A172 (cell line): ENCODE results near the gene TXNRD3. TPM values are rescaled to one million over a fixed set of nuclear protein-coding genes. Genes with fewer than 3 reads are reported as not detected.

ENCODE experiments used
- DNase-seq: peaks from one replicate; pipeline ENCODE4 v3.0.0-alpha.2; 2015; ENCODE audit warnings: low spot score
- total RNA-seq: library from RNA; depleted of rRNA; stranded (reverse); fragments of >200 nt; shearing (Covaris generic); gene quantifications from 2 replicates; pipeline ENCODE4 v1.2.3, GENCODE V29; 2014; rRNA removed

TXNRD3 gene
- 16.2 and 22.3 TPM in 2 replicates for total RNA-seq

- DNase-seq: peak; percentile 53
Measured at GRCh38 chr3:126654571-126655383, at the start of gene TXNRD3. Gene TXNRD3, minus strand, starts transcription at chr3:126655124.

GRCh38 chr3:126703512-126704493 lies 48.9 kb upstream of the TXNRD3 start, which contains the start of gene CHCHD6:
Gene CHCHD6, plus strand, starts transcription at chr3:126704240. Its CDS starts 73 bp downstream, at chr3:126704313.
- peak; percentile 95 for DNase-seq

- DNase-seq: no peak
Measured at GRCh38 chr3:126699011-126699410, 44.1 kb upstream of the TXNRD3 start.

GRCh38 chr3:126696701-126697267 lies 41.9 kb upstream of the TXNRD3 start:
- no peak for DNase-seq

DNA sequence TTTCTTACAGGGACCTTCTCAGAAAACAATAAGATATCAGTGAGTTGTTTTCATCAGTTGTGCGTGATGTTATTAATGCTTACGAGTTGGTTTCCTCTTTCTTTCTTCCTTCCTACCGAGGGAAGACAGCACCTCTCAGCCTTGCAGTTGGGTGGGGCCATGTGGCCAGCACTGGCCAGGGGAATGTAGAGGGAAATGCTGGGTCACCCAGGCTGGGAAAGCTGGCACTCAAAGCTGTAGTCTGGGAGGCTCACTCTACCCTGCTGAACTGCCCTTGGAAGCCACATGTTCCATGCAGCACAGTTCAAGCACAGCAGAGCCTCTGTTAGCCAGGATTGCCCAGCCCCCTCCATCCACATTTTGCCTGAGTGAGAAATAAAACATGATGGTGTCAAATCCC lies 39.0 kb upstream of the TXNRD3 start:
- no peak for DNase-seq

DNA sequence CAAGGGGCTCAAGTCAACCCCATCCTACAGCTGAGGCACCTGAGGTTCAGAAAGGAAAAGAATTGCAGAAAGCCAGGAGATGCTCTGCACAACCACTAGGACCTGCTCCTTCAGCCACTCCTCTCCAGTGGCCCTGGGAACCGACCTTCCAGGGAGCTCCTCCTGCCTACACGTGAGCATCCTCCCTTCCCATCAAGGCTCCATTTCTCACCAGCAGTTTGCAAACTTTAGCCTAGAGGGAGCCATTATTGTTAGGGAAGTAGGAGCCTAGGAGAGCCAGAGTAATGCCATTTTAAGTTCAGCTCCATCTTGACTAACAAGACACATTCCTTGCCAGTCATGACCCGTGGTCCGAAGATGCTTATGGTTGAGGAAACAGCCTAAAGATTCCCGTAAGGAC lies 37.9 kb upstream of the TXNRD3 start:
- no peak for DNase-seq

- no peak for DNase-seq
Measured at GRCh38 chr3:126691765-126692164, 36.8 kb upstream of the TXNRD3 start.

DNA sequence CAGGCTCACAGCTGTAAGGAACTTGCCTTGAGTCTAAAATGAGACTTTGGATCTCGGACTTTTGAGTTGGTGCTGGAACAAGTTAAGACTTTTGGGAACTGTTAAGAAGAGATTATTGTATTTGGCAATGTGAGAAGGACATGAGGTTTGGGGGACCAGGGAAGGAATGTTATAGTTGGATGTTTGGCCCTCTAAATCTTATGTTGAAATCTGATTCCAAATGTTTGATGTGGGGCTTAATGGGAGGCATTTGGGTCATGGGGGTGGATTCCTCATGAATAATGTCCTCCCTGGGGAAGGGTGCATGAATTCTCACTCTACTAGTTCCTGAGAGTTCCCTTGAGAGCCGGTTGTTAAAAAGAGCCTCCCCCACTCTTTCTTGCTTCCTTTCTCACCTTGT lies 30.6 kb upstream of the TXNRD3 start:
- no peak for DNase-seq

GRCh38 chr3:126685021-126685420 lies 30.1 kb upstream of the TXNRD3 start:
- DNase-seq: peak; percentile 18

- no peak for DNase-seq
Measured at GRCh38 chr3:126684218-126684751, 29.4 kb upstream of the TXNRD3 start.

- DNase-seq: no peak
Measured at GRCh38 chr3:126683069-126683468, 28.1 kb upstream of the TXNRD3 start.

- no peak for DNase-seq
Measured at GRCh38 chr3:126682009-126682408, 27.1 kb upstream of the TXNRD3 start.

DNA sequence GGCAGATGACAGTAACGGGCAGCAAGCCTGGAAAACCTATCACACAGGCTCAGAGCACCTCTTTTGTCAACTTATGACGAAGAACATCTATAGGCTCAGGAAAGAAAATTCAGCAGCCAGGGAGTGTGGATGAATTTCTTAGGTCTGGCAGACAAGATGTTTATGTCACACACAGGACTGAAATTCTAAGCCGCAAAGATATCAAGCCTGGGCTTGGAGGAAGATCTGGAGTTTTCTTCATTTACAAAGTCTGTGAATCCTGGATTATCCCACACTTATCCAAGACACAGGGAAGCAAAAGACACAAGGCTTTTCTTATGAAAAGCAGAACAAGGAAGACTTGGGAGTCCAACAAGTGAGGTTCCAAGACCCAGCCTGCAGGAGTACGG lies 25.7 kb upstream of the TXNRD3 start:
- no peak for DNase-seq

- DNase-seq: no peak
Measured at GRCh38 chr3:126679831-126680666, 25.1 kb upstream of the TXNRD3 start.

DNA sequence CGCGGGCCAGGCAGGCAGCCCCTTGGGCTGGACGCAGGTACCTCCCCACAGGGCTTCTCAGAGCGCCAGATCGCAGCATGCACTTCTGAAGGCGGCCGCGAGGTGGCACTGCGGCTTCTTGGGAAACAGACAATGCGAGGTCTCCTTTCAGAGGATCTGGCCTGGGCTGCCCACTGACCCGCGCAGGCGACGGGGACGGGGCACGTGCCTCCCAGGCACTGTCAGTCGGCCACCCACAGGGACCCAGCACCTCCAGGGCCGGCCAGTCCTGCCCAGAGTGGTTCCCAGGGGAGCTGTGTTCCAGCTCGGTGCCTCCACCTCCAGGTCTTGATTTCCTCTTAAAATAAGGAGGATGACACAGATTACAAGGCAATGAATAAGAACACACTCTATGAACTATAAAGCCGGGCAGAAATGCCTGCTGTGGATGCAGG lies 24.4 kb upstream of the TXNRD3 start:
- peak; percentile 71 for DNase-seq

GRCh38 chr3:126678693-126679317 lies 23.9 kb upstream of the TXNRD3 start:
- no peak for DNase-seq

DNA sequence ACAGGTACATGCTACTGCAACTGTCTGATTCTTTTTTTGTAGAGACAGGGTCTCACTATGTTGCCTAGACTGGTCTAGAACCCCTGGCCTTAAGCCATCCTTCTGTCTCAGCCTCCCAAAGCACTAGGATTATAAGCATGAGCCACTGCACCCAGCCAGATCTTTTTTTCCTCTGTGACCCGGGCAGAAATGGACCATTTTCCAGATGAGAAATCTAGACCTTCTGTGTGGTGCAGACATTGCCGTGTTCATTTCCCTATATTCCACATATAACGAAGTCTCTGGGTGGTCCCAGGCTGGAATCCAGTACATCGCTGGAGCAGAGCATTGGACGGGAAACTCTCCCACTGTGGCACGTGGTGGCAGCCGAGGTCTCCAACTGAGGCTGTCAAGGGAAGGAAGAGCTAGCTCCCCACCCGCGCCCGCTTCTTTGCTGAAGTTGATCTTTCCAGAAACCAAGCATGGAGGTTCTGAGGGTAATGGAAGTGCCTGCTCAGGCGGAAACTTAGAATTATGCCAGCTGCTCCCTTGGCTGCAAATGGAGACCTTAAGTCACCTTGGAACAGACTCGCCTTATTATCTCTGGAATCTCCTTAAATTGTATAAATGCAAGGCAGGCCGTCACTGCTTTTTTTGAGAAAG lies 23.1 kb upstream of the TXNRD3 start:
- no peak for DNase-seq

GRCh38 chr3:126676919-126677705 lies 22.2 kb upstream of the TXNRD3 start:
- DNase-seq: no peak

DNA sequence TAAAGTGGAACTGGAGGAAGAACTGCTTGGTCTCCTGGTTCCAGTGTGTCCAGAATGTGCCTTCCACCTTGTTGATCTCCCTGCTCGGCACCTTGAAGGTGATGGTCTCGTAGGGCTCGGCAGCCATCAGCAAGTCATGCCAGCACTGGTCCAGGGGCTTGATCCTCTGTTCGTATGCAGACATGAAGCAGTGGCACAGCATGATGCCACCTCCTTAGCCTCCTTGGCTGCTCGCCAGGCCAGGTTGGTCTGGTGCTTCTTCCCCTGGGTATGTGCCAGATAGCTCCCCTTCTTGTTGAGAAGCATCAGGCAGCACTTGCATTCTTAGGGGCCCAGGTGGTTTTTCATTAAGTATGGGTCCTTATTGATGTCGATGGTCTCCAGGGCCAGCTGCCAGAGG lies 17.8 kb upstream of the TXNRD3 start:
- no peak for DNase-seq
